T-helper 1 cell (primary cell): ENCODE results near the gene NEUROD6.

ENCODE experiments used
- DNase-seq, 5 donors: peaks; one replicate each; pipeline ENCODE4 v3.0.0-alpha.2; 2012 to 2020
- total RNA-seq, 4 donors: gene quantifications; one replicate each; lab custom pipeline; 2026; lab: John Stamatoyannopoulos, UW

Gene NEUROD6
- 0 reads per million in 4 donors for total RNA-seq

DNA sequence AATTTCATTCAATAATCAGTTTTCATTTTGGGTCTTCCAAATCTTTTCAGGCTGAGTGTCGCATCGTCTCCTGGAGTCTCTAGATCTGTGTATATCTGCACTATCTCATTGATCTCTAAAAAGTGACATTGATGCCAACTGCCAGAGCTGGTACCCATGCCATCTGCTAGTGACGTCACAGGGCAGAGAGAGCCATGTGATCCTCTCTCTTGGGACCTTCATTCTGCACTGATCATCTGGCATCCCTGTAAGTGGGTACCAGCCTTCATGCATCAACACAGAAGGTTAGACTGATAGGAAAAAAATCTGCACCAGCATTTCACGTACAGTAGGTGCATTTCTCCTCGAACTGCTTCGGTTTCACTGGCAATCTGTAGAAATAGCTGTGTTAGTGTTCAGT is at the start of gene NEUROD6:
TSS of gene NEUROD6 (minus strand) at position 124 of the 400 bp plus-strand sequence. CDS start 1,458 bp downstream, outside the sequence.
- no peak for DNase-seq

DNA sequence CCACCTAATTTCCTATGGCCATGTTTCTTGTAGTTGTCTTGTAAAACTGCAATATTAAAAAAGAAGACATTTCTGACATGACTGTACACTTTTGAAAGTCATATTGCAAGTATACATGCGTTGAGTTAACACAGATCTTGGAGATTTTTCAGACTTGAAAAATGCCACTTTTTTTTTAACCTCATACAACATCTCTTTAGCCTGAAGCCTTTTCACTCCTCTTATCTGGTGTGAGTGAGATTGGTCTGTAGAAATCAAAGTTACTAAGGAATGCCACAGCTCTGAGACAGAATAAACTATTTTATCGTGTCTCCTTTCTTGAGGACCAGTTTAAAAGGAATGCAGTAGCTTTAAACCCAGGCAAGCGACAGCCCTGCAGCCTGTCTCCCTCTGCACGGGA is 43.9 kb upstream of the NEUROD6 start:
- no peak for DNase-seq

DNA sequence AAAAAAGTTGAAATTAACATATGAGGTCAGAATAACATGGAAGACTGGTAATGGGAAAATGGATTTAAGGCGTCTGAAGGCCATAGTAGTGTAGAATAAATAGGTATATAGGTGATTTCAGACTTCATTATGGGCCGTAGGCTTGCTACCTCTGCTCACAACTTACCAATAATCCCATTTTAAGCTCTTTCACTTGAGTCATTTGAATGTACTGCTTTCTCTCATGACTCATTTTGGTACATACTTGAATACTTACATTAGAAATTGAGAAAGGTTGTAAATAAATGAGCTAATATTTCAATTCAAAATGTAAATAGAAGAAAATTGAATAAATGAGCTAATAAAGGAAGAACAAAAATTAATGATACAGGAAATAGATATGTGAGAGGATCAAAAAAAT is 42.2 kb upstream of the NEUROD6 start:
- no peak for DNase-seq

DNA sequence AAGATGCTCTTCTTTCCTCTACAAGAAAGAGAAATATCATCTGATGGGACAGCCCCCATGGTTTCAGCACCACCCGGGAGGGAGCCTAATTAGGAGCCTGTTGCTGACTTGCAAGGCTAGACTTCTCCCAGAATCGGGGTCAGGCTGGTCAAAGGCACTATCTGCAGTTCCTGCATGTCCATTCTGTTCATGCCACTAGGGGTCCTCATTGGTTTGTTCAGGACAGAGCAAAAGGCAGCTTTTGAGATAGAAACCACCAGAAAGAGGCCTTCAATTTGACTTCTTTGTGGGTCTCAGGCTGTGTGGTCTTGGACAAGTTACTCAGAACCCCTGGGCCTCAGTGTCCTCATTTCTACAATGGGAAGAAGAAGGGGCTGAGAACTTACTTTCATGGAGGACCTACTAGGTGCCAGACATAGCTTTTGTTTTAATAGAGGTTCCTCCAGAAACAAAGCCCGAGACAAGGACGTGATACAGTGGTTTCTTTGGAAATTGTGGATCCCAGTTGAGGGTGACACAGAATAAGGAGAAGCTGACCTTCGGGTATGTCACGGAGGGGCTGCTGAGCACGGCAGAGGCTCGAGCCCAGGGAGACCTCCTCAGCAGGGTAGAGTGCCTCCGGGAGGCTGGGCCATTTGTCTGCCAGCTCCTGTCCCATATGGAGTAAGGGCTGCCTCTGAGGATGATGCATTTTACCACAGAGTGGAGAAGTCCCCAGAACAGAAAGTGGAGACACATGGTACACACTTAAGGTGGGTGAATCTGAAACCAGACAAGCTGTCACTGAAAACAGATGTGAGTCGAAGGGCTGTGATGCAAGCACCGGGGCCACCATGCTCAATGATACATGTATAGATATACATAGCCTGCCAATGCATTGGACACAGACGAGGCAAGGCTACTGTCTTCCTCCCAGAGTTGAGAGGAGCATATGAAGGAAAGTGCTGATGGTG is 33.1 kb upstream of the NEUROD6 start:
- DNase-seq = no peak

DNA sequence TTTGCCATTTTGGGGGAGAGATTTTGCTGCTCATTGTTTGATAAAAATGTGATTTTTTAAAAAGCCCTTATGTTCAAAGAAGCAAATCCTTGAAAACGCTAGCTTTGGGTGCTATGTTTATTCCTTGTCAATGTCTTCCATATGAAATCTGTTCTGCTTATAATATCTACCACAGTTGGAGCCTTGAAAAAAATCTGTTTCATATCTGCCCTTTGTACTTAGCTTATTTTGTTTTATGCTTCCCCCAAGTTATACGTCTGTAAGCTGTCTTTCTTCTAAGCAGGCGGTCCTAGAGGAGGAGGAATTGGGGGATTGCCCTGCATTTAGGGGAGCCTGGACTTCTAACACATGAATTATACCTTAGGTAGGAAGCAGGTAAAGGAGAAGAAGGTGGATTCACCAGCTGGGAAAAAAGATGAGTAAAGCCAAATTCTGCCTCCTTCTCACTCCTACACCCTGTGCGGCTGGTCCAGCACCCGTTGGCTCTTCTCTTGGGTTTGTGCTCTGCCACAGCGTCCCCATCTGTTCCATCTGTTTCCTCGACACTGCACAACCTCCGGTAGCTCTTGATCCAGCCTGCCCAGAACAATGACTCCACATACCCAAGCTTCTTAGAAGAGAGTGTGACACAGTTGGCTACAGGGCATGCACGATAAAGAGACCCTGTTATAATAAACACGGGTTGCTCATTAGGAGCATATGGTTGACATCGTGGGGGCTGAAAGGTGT is 31.9 kb upstream of the NEUROD6 start:
- no peak for DNase-seq

DNA sequence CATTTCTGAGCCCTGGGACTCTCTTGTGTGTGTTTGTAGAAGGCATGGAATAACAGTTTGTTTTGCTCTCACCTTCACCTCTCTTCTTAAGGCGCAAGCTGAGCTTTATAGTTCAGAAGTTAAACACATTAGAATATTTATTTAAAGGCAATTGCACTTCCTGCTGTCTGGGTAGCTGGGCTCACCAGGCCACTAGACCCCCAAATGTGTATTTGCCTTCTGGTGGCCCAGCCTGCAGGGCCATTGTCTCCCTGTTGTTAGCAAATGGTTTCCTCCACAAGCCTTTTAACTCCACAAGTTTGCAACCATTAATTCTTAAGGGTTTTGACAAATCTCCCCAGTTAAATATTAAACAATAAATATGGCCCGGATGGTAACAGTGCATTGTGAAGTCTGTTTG is 31.1 kb upstream of the NEUROD6 start:
- no peak for DNase-seq

DNA sequence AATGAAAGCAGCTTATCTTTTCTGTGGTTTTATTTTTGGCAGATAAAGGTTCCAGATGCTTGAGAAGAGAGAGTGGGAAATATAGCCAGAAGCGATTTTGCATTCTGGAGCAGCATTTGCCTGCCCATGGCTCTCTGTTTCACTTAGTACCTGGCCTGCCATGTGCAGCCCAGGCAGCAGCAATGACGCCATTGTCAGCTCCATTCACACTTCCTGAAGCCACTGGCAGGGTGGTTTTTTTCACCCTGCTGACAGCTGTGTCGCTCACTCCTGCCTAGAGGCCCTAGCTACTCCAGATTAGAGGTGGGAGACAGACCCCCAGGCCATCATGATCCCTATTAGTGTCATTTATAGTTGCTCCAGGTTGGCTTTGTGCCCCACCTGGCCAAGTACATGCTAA is 30.1 kb upstream of the NEUROD6 start:
- no peak for DNase-seq

DNA sequence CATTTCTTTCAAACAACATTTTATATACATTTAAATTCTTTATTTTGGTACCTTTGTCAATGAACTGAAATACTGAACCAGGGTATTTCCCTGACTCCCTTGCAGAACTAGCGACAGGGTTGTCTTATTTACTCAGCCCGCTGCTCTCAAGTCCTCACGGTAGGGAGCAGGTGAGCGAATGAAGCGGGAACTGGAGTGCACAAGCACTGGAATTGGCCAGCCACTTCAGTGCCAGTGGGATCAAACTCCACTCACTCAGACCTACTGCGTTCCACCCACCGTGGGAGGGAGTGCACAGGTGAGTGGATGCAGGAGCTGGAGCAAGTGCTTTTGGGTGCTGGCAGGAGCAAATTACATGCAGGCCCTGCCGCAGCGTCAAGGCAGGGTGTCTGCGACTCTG is 28.1 kb upstream of the NEUROD6 start:
- no peak for DNase-seq

DNA sequence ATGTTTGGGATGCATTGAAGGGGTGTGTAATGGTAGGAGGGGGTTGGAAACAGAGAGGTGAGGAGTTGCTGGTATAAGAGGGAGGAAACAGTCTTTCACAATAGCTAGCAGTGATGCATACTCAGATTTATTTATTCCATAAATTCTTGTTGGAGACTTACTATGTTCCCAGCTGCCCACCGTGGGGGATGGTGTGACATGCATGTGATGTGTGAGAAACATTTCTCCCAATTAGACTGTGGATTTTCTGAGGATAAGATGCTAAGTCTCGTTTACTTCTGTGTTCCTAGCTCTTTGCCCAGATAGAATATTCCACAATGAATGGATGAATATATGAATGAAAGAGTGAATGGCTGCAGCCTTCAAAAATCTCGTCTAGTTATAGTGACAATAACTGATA is 23.0 kb upstream of the NEUROD6 start:
- no peak for DNase-seq

DNA sequence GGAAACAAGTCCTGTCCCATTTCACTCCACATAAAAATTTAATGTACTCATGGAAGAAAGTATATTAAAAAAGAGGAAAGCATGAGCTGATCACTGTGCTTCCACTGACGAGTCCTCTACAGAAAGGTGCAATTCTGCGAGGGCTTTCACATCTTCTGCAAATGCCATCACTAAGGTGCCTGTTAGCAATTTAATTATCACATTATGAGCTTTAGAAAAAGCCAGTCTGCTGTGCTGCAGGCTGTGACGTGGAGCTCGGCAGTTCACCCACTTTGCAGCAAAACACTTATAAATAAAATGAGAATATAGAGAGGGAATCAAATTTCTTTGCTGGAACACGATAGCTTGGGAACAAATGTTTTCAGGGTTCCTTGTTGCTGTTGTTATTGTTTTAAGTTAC is 22.5 kb upstream of the NEUROD6 start:
- no peak for DNase-seq

DNA sequence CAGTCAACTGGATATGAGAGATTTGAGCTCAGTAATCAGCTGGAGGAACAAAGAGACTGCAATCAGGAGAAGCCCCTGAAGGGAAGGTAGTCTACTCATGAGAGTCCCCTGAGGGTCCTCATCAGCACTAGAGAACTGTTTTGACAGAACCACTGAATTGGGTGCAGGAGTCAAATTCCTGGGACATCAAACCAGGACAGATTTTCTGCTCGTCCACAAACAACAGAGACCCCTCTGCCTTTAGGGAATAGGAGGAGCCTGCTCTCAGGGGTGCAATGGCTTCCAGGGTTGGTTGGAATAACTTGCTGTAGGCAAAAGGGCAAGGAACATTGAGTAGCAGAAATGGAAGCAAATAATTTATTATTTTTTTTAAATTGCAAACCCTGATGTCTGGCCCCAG is 21.9 kb upstream of the NEUROD6 start:
- no peak for DNase-seq

DNA sequence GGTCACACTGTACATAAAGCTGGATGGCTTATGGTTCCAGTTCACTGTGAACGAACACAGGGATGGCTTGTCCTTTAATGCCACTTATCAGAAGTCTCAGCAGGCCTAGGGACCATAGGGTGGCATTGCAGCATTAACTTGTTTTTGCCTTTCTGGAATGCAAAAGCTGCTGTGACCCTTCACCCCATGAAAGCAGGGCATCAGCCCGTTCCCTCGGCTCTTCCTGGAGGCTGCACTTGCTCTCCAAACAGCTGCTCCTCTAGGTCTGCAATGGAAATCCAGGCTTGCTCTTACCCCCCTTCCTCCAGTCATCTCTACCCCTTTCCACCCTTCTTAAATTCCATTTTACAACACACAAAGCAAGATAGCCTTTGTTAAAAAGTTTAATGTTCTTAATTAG is 17.9 kb upstream of the NEUROD6 start:
- no peak for DNase-seq

DNA sequence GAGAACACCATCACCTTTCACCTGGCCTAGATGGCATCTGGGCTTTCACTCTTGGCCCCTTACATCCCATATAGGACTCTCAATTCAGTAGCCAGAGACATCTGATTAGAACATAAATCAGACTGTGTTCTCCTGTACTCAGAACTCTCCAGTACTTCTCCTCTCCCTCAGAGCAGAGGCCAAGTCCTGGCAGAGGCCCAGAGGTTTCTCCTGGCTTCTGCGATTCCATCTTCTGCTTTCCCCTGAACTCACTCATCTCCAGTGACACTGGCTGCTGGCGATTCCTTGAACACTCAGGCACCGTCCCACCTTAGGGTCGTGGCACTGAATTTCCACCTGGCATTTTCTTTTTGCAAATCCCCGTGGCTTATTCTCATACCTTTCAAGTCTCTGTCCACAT is 4.9 kb upstream of the NEUROD6 start:
- no peak for DNase-seq

DNA sequence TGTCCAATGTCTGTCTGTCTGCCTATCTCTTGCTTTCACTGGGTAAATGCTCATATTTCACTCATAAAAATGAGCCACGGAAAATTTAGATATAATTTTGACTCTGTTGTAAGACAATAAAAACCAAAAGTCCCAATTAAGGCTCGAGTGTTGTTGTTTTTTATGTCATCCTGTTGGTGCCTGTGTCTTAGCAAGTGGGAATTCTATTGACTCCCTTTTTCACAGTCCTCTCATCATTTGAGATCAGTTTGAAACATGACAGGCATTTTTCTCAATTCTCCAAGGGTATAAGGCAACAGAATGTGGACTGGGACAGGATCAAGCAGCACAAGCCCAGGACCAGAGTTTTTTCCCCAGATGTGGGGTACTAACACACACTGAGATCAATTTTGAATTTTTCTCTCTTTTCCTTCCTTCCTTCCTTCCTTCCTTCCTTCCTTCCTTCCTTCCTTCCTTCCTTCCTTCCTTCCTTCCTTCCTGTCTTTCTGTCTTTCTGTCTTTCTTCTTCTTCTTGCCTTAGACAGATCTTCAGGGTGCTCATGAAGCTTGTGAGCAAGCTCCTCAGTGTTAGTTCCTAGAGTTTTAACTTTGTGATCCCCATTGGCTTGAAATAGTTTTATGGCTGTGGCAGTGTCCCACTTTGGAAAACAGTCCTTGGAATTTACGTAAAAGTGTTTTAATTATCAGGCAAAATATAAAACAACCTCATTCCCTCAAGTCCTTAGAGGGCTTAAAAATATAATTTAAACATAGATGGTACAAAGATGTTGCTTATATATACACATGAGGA is 3.2 kb upstream of the NEUROD6 start:
- DNase-seq = no peak

DNA sequence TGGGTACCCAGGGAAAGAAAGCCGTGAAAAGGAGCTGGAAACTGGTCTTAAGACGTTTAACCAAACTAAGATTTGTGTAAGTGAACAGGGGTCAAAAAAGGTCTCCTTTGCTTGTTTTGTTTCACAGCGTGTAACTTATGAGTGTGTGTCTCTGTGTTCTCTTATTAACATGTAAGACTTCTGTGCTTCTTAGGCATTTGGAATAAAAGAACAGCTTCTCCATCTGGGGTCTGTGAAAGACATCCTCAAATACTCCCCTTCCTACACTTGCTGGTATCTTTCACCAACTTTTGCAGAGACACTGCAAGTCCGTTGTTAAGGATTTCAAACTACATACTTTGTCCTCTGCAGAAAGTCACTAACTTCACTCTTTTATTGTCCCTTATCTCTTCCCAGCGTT is 615 bp upstream of the NEUROD6 start:
- no peak for DNase-seq

DNA sequence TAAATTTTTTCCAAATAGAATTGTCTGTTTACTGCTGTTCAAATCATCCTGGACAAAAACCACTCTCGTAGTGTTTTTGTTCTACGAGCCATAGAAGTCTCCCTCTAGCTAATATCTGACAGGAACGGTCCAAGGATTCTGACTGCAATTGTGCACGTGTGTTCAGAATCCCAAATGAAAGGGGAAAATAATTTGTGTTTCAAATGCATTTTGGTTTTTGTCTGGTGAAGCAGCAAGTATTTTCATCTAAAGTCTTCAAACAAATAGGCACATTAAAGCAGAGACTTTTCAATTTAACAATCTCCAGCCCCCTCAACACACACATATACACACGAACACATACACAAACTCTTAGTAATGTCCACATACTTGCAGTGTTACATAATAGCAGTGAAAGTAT is 475 bp downstream of the NEUROD6 start:
- no peak for DNase-seq

DNA sequence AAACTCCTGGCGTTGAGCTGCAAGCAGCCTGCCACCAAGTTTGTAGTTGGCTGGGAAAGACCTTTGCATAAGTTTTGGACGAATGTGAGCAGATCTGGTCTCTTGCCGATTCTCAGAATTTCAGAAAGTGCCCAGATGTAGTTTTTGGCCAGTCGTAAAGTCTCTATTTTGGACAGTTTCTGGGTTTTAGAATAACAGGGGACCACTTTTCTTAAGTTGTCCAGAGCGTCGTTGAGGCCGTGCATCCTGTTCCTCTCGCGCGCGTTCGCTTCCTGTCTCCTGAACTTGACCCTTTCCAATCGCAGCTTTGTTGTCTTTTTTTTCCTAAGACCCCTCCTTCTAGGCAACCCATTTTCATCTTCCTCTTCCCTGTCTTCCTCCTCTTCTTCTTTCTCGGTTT is 1.8 kb downstream of the NEUROD6 start:
- no peak for DNase-seq

DNA sequence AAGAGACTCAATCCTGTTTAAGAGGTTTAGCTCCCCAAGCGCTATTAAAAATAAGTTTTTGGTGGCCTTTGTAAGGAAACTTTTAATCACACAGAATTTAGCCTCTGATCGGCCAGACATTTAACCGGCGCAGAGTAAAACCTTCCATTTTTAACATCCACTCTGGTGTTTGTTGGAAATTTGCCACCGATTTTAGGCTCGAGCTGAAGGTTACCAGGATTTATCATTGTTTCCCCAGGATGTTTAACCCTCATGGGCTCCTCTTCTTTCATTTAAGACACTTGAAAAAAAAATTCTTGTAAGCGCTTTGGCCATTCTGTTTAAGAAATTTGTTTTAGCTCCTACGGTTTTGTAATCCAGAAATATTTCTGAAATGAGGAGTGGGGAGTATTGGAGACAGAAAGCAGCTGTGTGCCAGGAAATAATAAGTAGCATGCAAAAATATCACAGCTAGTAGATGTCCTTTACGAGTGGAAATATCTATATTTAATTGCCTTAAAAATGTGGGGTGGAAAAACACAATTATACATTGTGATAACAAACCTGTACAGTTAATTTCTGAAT is 3.4 kb downstream of the NEUROD6 start:
- DNase-seq = no peak

DNA sequence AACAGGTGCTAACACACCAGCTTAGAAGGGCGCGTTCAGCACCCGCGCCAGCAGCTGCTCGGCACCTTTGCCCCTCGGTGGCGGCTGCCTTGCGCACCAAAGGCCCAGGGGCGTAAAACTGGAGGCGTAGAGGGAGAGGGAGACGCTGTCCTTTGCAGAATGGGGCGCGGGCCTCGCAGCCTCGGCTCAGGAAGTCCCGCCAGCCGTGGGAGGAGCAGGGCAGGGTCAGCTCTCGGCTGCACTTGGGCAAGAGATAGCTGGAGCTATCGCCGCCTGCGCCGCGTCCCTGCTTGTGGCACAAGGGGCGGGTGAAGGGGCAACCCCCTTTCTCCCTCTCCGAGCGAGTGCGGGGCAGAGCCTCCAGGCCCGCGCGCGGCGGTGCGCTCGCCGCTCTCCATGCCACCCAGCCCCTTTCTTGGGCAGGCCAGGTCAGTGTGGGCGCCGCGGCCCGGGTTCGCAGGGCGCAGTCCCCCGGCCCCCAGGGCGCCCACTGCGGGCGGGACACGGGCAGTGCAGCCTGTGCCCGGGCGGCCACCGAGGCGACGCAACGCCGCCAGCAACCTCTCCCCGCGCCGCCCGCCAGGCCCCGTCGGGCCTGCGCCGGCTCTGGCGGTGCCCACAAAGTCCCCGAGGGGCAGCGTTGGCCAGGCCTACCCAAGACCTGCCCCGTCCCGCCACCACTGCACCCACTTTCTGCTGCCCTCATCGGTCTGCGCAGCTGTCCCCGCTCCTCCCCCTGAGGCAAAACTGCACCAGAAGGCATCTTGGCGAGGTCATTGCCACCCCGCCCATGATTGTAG is 4.1 kb downstream of the NEUROD6 start:
- no peak for DNase-seq

DNA sequence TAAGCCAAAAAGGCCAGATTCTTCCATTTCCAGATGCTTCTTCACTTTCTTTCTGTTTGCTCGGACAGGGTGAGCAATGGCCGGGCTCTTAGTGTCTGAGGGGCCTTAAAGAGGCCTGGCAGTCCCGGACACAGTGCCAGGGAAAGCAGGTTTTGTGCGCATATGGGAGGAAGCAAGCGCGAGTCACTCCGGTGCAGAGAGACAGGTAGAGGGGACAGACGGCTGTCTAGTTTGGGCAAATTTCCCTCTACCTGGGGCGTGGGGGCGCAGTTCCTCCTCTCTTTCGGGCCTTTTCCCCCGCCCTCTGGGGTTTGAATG is 4.7 kb downstream of the NEUROD6 start:
- no peak for DNase-seq

DNA sequence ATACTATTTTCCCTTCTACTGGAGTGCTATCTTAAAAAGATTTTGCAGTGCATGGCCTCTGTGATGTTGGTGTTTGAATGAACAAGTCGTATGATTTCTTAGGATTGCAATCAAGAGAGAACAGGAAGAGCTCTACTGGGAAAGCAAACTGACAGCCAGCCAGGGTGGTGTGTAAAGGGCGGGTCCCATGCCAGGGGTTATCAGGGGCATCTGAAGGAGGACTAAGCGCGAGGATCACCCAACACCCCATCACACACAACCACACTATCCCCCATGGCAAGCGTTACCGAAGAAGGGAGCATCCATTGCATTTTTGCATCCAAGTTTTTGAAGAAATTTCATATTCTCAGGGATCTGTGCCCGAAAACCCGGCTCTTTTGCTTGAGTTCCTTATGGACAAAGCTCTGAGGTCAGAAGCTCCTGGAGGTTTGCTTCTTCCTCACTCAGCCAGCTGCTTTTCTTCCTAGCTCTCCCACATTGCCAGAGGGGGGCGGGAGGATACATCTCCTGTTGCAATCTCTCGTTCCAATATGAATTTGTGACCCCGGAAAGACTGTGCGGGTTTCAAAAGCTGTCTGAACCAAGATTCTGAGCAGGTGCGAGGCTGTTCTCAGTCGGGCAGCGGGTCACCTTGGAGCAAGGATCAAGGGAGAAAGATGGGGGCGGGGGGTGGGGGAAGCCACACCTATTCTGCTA is 5.2 kb downstream of the NEUROD6 start:
- DNase-seq = no peak

DNA sequence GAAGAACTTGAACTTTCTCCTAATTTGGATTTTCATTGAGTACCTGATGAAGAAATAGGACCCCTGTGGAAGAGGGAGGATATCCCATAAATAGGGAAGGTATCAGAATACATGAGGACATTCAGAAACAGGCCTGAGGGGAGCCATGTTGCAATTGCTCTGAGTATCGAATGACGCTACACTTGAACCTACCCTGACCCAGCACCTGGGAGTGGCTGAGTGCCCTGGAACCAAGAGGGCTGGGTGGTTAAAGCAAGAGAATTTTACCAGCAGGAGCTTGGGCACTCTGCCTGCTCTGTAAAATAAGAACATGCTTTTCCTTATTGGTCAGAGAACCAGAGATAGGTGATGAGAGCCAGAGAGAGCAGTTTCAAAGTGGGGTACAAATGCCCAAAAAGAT is 7.2 kb downstream of the NEUROD6 start:
- no peak for DNase-seq
